ENCODE data around the gene TP53RK. TPM values are rescaled to one million over a fixed set of nuclear protein-coding genes. Genes with fewer than 3 reads are reported as not detected.
A peak's percentile ranks its signal among the peaks of the same experiment; 100 is the strongest.

TP53RK gene
- total RNA-seq, 6 donors from 2014 or later = 8.1 to 21.9 (median 12.5) TPM

DNA sequence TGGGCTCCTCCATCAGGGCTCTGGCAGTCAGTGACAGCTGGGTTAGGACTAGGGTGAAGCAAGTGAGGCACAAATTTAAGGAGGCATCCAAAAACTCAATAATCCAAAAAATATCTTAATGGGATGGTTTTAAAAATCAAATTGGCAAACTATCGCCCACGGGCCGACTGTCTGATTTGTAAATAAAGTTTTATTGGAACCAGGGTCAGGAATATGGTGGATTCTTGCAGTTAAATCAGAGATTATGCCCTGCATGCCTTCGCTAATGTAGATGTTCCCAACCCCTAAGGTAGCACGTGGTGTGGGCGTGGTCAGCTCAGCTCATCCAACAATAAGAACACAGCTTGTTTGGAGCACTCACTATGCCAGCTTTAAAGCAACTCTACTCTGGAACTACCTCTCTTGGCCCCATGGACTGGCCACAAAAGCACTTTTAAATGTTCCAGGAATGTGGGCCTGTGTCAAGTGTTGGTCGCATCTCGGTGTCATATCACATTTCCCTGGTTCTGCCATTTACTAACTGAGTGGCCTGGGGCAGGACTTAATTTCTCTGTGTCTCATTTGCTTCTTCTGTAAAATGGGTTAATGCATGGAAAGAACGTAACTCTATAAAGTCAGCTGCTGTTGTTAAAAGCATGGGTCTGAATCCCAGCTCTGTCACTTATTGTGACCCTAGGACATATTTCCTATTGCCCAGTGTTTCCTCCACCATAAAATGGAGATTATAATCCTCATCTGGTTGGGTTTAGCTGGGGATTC lies 7.0 kb downstream of the TP53RK start:
- no peak for TF ChIP-seq EP300 (IDR thresholded peaks at IDR 0.05)
- TF ChIP-seq POLR2AphosphoS5 (IDR thresholded peaks at IDR 0.05) = no peak
- TF ChIP-seq POLR2A (IDR thresholded peaks at IDR 0.05) = no peak
- TF ChIP-seq, protein P1, sequence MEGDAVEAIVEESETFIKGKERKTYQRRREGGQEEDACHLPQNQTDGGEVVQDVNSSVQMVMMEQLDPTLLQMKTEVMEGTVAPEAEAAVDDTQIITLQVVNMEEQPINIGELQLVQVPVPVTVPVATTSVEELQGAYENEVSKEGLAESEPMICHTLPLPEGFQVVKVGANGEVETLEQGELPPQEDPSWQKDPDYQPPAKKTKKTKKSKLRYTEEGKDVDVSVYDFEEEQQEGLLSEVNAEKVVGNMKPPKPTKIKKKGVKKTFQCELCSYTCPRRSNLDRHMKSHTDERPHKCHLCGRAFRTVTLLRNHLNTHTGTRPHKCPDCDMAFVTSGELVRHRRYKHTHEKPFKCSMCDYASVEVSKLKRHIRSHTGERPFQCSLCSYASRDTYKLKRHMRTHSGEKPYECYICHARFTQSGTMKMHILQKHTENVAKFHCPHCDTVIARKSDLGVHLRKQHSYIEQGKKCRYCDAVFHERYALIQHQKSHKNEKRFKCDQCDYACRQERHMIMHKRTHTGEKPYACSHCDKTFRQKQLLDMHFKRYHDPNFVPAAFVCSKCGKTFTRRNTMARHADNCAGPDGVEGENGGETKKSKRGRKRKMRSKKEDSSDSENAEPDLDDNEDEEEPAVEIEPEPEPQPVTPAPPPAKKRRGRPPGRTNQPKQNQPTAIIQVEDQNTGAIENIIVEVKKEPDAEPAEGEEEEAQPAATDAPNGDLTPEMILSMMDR (IDR thresholded peaks at IDR 0.05) = no peak
- DNase-seq = no peak
- ATAC-seq (ENCODE audit: low FRiP score in 2 of 2) = no peak

DNA sequence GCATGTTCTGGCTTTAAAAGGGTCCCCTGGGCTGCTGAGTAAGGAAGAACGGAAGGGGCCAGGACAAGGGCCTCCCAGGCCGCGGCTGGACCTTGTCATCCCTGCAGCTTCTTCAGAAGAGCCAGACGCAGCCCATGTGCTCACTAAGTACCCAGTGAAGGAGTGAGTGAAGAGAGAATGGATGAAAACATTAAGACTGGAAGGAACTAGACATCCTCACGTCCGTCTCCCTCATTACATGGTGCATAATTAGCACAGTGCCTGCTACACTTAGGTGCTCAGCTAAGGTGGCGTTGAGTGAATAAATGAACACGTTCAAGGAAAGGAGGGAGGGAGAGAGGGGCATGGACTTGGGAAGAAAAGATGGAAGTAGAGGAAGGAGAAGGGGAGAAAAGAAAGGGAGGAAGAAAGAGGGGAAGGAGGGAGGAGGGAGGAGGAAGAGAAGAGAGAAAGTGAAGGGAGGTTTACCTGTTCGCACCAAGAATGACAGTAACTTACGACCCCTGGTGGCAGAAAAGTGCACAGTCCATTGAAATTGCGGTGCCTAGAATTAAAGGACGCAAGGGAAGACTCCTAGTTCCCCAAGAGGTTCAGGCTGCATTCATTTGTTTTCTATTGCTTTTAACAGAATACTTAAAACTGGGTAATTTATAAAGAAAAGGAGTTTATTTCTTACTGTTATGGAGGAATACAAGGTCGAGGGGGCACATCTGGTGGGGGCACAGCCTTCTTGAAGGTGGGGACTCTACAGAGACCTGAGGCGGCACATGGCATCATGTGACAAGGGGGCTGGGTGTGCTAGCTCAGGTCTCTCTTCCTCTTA lies 8.0 kb downstream of the TP53RK start:
- no peaks in the 10 kb centered on the region for H3K27me3 ChIP-seq
- WGBS, 2 donors = 53 to 57% methylated on average over 14 of the region's 14 CpGs
- H3K4me3 ChIP-seq = no peak overlapping the region
- ATAC-seq (ENCODE audit: low FRiP score in 2 of 2) = peak in 1 of 2 donors; percentile 57
- peaks cover 6 to 16% (median 13%) of the 10 kb centered on the region in 4 donors for H3K4me1 ChIP-seq
- H3K36me3 ChIP-seq = peaks cover 0 to 25% (median 0%) of the 10 kb centered on the region in 4 donors
- H3K9me3 ChIP-seq = no peaks in the 10 kb centered on the region
- DNase-seq = peak in 1 of 2 donors; percentile 47
- TF ChIP-seq POLR2A (IDR thresholded peaks at IDR 0.05) (no peak), EP300 (IDR thresholded peaks at IDR 0.05) (no peak), POLR2AphosphoS5 (IDR thresholded peaks at IDR 0.05) (no peak)
- TF ChIP-seq, protein P1 (IDR thresholded peaks at IDR 0.05) = peak; percentile 46 to 78 (median 64)
- no peak overlapping the region for H3K27ac ChIP-seq

More for the DNA sequence above, 7.0 kb downstream of the TP53RK start:
- Histone ChIP-seq H3K27ac (no peak overlapping the region), H3K9me3 (no peaks in the 10 kb centered on the region), H3K4me1 (peaks cover 12 to 20% (median 18%) of the 10 kb centered on the region in 4 donors), H3K4me3 (no peak overlapping the region), H3K27me3 (no peaks in the 10 kb centered on the region), H3K36me3 (peaks cover 0 to 32% (median 2%) of the 10 kb centered on the region in 4 donors)
- 85% methylated on average over 9 of the region's 9 CpGs for WGBS, 2 donors

DNA sequence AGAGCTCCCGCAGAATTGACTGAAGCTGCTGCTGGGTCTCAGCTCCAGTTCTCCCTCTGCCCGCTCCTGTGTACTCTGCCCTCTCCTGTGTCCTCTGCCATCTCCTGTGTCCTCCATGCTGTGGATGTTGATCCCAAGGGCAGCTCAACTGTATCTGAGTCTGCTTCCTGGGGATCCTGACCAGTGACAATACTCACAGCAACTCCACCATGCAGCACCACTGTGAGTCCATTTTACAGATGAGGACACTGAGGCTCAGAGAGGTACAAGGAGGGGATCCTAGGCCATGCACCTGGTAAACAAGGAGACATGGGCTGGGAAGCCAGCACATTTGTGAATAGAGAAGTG lies 8.6 kb downstream of the TP53RK start:
- 86 to 95% methylated on average over 2 of the region's 2 CpGs for WGBS, 2 donors
- Histone ChIP-seq H3K36me3 (peaks cover 0 to 19% (median 0%) of the 10 kb centered on the region in 4 donors), H3K27ac (no peak overlapping the region), H3K4me3 (no peak overlapping the region), H3K4me1 (peaks cover 6 to 16% (median 13%) of the 10 kb centered on the region in 4 donors), H3K9me3 (no peaks in the 10 kb centered on the region), H3K27me3 (no peaks in the 10 kb centered on the region)
- no peak for DNase-seq
- no peak for TF ChIP-seq POLR2AphosphoS5 (IDR thresholded peaks at IDR 0.05)
- TF ChIP-seq EP300 (IDR thresholded peaks at IDR 0.05) = no peak
- TF ChIP-seq POLR2A (IDR thresholded peaks at IDR 0.05) = no peak
- TF ChIP-seq, protein P1 (IDR thresholded peaks at IDR 0.05) = no peak
- no peak for ATAC-seq (ENCODE audit: low FRiP score in 2 of 2)

DNA sequence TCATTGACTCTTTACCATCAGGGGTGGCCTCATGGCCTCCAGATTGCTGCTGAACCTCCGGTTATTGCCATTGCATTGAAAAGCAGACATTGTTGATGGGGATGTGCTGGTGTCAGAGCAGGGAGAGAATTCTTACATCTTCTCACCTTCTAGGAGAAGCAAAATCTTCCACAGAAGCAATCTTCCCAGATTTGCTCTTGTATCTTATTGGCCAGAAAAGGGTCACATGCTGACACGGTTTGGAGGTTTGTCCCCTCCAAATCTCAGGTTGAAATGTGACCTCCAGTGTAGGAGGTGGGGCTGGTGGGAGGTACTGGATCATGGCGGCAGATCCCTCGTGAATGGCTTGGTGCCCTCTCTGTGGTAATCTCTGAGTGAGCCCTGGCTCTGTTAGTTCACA lies 10.7 kb downstream of the TP53RK start:
- TF ChIP-seq POLR2A (IDR thresholded peaks at IDR 0.05) = no peak
- TF ChIP-seq, protein P1 (IDR thresholded peaks at IDR 0.05) = no peak
- no peak for TF ChIP-seq POLR2AphosphoS5 (IDR thresholded peaks at IDR 0.05)
- TF ChIP-seq EP300 (IDR thresholded peaks at IDR 0.05) = no peak
- Histone ChIP-seq H3K27ac (no peak overlapping the region), H3K36me3 (peaks cover 0 to 8% (median 0%) of the 10 kb centered on the region in 4 donors), H3K4me1 (peaks cover 3 to 12% (median 8%) of the 10 kb centered on the region in 4 donors), H3K27me3 (no peaks in the 10 kb centered on the region), H3K9me3 (no peaks in the 10 kb centered on the region), H3K4me3 (no peak overlapping the region)
- ATAC-seq (ENCODE audit: low FRiP score in 2 of 2) (no peak), DNase-seq (no peak)
- 87 to 98% methylated on average over 4 of the region's 4 CpGs for WGBS, 2 donors

Measured in upper lobe of left lung (tissue), 6 donors.